NCI-H526 treated with DMSO at 0.1 percent for 48 hours (cell line): Measurements from ENCODE around the gene GMCL2.

Experiments used
- DNase-seq: peaks from one replicate; lab custom pipeline; 2025; lab: John Stamatoyannopoulos, UW

GMCL2 gene

DNA sequence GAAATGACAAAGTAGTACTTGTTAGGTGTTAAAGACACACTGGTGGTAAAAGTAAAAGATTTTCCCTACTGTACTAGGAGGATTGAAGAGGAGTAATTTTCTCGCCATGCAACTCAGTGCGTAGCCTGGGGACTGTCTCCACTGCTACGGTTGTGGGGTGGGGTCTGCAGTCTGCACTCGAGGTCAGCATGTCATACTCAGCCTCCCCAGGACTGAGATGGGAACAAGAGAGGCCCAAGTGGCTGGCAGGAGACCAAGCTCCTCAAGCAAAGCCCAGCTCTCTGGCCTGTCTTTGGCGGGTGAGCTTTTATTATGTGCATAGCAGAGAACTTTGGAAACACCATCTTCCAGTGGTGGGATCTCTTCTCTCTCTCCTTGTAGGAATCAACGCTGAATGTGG is 43.9 kb downstream of the GMCL2 start:
- DNase-seq, result no peak

DNA sequence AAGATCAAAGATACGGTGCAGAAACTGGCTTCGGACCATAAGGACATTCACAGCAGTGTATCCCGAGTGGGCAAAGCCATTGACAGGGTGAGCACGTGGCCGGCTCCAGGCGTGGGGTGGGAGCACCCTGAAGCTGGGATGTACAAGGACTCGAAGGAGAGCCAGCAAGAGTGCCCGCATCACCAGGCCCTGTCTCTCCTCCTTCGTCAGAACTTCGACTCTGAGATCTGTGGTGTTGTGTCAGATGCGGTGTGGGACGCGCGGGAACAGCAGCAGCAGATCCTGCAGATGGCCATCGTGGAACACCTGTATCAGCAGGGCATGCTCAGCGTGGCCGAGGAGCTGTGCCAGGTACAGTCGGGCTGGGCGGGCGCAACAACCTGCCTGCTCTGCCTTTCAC is 44.5 kb downstream of the GMCL2 start:
- DNase-seq, result no peak

DNA sequence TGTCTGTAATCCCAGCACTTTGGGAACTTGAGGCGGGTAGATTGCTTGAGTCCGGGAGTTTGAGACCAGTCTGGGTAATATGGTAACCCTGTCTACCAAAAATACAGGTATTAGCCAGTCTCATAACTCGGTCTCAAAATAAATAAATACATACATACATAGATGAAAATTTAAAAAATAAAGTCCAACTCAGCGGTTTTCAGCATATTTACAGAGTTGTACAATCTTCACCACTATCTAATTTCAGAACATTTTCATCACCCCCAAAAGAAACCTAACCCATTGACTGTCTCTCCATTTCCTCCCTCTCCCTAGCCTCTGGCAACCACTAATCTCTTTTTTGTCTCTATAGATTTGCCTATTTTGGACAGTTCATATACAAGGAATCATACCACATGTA is 45.6 kb downstream of the GMCL2 start:
- DNase-seq, result no peak

DNA sequence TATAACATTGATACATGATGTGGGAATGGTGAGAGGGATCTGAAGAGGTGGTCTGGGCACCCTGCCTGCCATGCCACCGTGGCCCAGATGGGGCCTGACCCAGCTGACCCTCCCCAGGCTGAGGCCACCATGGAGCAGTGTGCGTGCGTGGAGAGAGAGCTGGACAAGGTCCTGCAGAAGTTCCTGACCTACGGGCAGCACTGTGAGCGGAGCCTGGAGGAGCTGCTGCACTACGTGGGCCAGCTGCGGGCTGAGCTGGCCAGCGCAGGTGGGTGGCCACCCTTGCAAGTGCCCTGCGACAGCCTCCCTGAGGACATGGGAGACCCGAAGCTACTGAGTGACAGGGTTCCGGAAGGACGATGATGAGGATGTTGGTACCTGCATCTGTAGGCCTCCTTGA is 49.2 kb downstream of the GMCL2 start:
- no peak for DNase-seq

DNA sequence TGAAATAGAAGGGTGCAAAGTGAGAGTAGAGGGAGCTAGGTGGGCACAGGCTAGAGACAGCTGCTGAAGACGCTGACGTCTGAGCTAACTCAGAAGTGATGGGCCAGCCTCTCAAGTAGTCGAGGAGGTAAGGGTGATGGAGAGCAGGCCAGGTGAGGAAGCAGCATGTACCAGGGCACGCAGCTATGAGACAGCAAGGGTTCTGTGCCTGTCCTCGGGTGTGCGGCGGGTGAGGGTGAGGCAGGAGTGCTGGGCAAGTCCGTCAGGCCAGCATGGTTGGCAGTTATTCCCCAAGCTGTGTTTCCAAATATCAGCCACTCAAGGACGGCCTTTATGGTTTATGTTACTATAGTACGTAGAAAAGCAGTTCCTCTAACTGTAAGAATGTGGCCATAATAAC is 50.2 kb downstream of the GMCL2 start:
- no peak for DNase-seq
